ENCODE data around the gene ARR3. TPM values are rescaled to one million over a fixed set of nuclear protein-coding genes. Genes with fewer than 3 reads are reported as not detected.
"Not testable (repeated sequence)": the region's sequence is repeated elsewhere in the genome, so short reads cannot be mapped to it uniquely, and the experiment has no call there.

Gene ARR3
- total and polyA plus RNA-seq, 12 donors: not detected

- DNase-seq (no peak), ATAC-seq (no peak)
- Histone ChIP-seq H3K4me1 (no peaks in the 10 kb centered on the region), H3K36me3 (no peaks in the 10 kb centered on the region), H3K27ac (no peak within 1 kb of the TSS), H3K27me3 (peaks cover 0 to 8% (median 0%) of the 10 kb centered on the region in 7 donors), H3K9me3 (no peaks in the 10 kb centered on the region), H3K4me3 (no peak within 1 kb of the TSS)
- intact Hi-C loops (cut with DNase I): loop anchor here in 2 of 10 donors (1.0 to 5.0 kb wide), 2 partner anchors 63 to 65 kb away; no protein-coding TSS in a partner anchor
- TF ChIP-seq CTCF (IDR thresholded peaks at IDR 0.05): no peak
- 59 to 78% methylated on average over 4 of the region's 4 CpGs for WGBS, 2 donors
Measured at GRCh38 chrX:70260104-70260503, 8.0 kb upstream of the ARR3 start, which contains the start of gene P2RY4. Gene P2RY4, minus strand, starts transcription at chrX:70260204. Its CDS starts 580 bp downstream, at chrX:70259624.

- WGBS, 2 donors: 14 to 25% methylated on average over 7 of the region's 7 CpGs
- no peaks in the 10 kb centered on the region for H3K9me3 ChIP-seq
- peaks cover 0 to 8% (median 0%) of the 10 kb centered on the region in 7 donors for H3K27me3 ChIP-seq
- DNase-seq: peak; percentile 5 to 14
- TF ChIP-seq CTCF (IDR thresholded peaks at IDR 0.05): peak in 7 of 9 donors; percentile 37 to 59 (median 45)
- ATAC-seq: peak in 2 of 8 donors; percentile 39 to 50
- H3K4me3 ChIP-seq: no peak overlapping the region
- no peaks in the 10 kb centered on the region for H3K36me3 ChIP-seq
- H3K4me1 ChIP-seq: no peaks in the 10 kb centered on the region
- H3K27ac ChIP-seq: no peak overlapping the region
- intact Hi-C loops (cut with DNase I): loop anchor here in 1 of 10 donors (5.0 kb wide), 1 partner anchor 66 kb away; no protein-coding TSS in a partner anchor
Measured at GRCh38 chrX:70262952-70263567, 5.1 kb upstream of the ARR3 start.

- DNase-seq: no peak
- no peak overlapping the region for H3K4me3 ChIP-seq
- WGBS, 2 donors: 22 to 28% methylated on average over 3 of the region's 3 CpGs
- no peak overlapping the region for H3K27ac ChIP-seq
- intact Hi-C loops (cut with DNase I): loop anchor here in 1 of 10 donors (5.0 kb wide), 1 partner anchor 67 kb away; no protein-coding TSS in a partner anchor
- no peak for ATAC-seq
- H3K9me3 ChIP-seq: no peaks in the 10 kb centered on the region
- H3K36me3 ChIP-seq: no peaks in the 10 kb centered on the region
- H3K4me1 ChIP-seq: no peaks in the 10 kb centered on the region
- H3K27me3 ChIP-seq: peaks cover 0 to 20% (median 0%) of the 10 kb centered on the region in 7 donors
- no peak for TF ChIP-seq CTCF (IDR thresholded peaks at IDR 0.05)
Measured at GRCh38 chrX:70264784-70265183, 3.4 kb upstream of the ARR3 start.

- DNase-seq; H3K4me1 ChIP-seq; H3K4me3 ChIP-seq; H3K9me3 ChIP-seq; H3K36me3 ChIP-seq; H3K27ac ChIP-seq; ATAC-seq; intact Hi-C loops (cut with DNase I): not testable (repeated sequence)
- H3K27me3 ChIP-seq: peaks cover 0 to 12% (median 0%) of the 10 kb centered on the region in 7 donors
- WGBS, 2 donors: 79 to 83% methylated on average over 7 of the region's 7 CpGs
Measured at GRCh38 chrX:70274029-70274428, 5.9 kb downstream of the ARR3 start.

- H3K4me3 ChIP-seq: no peak overlapping the region
- 90 to 91% methylated on average over 3 of the region's 3 CpGs for WGBS, 2 donors
- no peaks in the 10 kb centered on the region for H3K9me3 ChIP-seq
- H3K4me1 ChIP-seq: no peaks in the 10 kb centered on the region
- DNase-seq (no peak), ATAC-seq (no peak)
- TF ChIP-seq CTCF (IDR thresholded peaks at IDR 0.05): no peak
- peaks cover 0 to 7% (median 0%) of the 10 kb centered on the region in 7 donors for H3K27me3 ChIP-seq
- H3K36me3 ChIP-seq: no peaks in the 10 kb centered on the region
- no peak overlapping the region for H3K27ac ChIP-seq
- intact Hi-C loops (cut with DNase I): no loop called here
Measured at GRCh38 chrX:70279081-70279480, 10.9 kb downstream of the ARR3 start.
